ENCODE measurements around the gene CD8A. TPM values are rescaled to one million over a fixed set of nuclear protein-coding genes. Genes with fewer than 3 reads are reported as not detected.

CD8A gene
- polyA plus RNA-seq, 1 experiment, result not detected

DNA sequence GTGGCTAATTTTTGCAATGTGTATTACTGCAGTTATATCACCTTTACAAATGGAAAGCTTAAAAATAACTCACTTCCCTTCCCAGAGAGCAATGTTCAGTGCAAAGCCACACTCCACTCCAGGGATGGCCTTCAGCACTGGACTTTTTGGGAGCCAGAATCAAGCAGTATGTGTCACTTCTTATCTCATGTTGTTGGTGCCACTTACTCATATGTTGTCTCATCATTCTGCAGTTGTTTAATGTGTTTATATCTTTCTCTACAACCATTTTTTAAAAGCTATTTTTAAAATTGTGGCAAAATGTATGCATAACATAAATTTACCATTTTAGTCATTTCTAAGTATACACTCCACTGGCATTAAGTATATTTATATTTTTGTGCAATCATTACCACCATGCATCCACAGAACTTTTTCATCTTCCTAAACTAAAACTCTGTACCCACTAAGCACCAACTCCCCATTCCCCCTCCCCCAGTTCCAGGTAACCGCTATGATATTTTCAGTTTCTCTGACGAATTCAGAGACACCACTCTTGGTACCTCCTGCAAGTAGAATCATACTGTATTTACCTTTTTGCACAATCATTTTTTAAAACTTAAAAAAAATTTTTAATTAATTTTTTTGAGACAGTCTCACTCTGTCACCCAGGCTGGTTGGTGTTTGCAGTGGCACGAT, 32.1 kb upstream of the CD8A start:
- peaks cover 3% of the 10 kb centered on the region for H3K27me3 ChIP-seq (ENCODE audit: control insufficient read depth, insufficient read depth, low read length)
- H3K36me3 ChIP-seq (ENCODE audit: control insufficient read depth, insufficient read depth, low read length), result no peaks in the 10 kb centered on the region
- CTCF ChIA-PET, result no interaction called here
- H3K4me3 ChIP-seq (ENCODE audit: low read depth, low read length), result no peak overlapping the region
- POLR2A ChIA-PET, result no interaction called here
- DNase-seq (ENCODE audit: low read depth), result no peak
- TF ChIP-seq, protein P1, sequence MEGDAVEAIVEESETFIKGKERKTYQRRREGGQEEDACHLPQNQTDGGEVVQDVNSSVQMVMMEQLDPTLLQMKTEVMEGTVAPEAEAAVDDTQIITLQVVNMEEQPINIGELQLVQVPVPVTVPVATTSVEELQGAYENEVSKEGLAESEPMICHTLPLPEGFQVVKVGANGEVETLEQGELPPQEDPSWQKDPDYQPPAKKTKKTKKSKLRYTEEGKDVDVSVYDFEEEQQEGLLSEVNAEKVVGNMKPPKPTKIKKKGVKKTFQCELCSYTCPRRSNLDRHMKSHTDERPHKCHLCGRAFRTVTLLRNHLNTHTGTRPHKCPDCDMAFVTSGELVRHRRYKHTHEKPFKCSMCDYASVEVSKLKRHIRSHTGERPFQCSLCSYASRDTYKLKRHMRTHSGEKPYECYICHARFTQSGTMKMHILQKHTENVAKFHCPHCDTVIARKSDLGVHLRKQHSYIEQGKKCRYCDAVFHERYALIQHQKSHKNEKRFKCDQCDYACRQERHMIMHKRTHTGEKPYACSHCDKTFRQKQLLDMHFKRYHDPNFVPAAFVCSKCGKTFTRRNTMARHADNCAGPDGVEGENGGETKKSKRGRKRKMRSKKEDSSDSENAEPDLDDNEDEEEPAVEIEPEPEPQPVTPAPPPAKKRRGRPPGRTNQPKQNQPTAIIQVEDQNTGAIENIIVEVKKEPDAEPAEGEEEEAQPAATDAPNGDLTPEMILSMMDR (IDR thresholded peaks at IDR 0.05; ENCODE audit: insufficient read depth, low read depth, low read length), result no peak

DNA sequence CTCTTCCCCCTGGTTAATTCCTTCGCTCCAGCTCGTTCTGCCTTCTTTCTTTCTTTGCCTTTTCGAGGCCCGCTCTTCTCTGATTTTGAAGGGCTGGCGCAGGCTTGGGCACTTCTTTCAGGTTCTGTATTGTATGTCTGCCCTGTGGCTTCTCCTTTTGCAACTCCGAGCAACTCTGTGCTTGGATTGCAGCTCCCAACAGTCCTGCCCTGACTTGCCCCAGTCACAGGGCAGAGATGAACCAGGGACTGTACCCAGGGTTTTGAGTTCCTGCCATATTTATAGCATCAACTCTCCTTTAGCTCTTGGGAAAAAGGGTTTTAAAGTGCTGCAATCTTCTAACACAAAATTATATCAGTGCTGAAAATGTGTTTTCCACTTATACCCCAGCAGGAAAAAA, 31.1 kb upstream of the CD8A start:
- POLR2A ChIA-PET, result no interaction called here
- DNase-seq (ENCODE audit: low read depth), result no peak
- no peak overlapping the region for H3K4me3 ChIP-seq (ENCODE audit: low read depth, low read length)
- TF ChIP-seq, protein P1 (IDR thresholded peaks at IDR 0.05; ENCODE audit: insufficient read depth, low read depth, low read length), result no peak
- H3K27me3 ChIP-seq (ENCODE audit: control insufficient read depth, insufficient read depth, low read length), result peaks cover 3% of the 10 kb centered on the region
- no peaks in the 10 kb centered on the region for H3K36me3 ChIP-seq (ENCODE audit: control insufficient read depth, insufficient read depth, low read length)
- CTCF ChIA-PET, result no interaction called here

DNA sequence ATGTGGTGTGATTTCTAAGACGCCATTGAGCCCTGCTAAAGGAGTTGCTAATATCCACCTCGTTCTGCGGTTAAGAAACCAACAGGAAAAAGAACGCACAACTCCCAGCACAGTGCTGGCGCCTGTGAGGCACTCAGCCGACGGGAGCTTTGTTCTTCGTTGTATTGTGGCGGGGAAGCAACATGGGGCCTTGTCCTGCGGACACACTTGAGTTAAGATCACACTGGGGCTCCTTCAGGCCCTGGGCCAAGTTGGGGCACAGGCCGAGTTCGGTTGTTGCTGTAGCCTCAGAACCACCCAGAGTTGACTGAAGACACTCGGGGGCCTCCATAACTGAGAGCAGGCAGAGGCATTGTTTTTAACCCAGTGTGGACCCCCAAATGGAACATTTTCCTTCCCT, 30.6 kb upstream of the CD8A start:
- DNase-seq (ENCODE audit: low read depth), result no peak
- POLR2A ChIA-PET, result no interaction called here
- TF ChIP-seq, protein P1 (IDR thresholded peaks at IDR 0.05; ENCODE audit: insufficient read depth, low read depth, low read length), result no peak
- CTCF ChIA-PET, result interaction anchor here (2.8 kb wide), 1 partner anchor 13 kb away, joined by 11 read pairs; no protein-coding TSS in a partner anchor
- Histone ChIP-seq H3K27me3 (ENCODE audit: control insufficient read depth, insufficient read depth, low read length) (peaks cover 3% of the 10 kb centered on the region), H3K36me3 (ENCODE audit: control insufficient read depth, insufficient read depth, low read length) (no peaks in the 10 kb centered on the region), H3K4me3 (ENCODE audit: low read depth, low read length) (no peak overlapping the region)

DNA sequence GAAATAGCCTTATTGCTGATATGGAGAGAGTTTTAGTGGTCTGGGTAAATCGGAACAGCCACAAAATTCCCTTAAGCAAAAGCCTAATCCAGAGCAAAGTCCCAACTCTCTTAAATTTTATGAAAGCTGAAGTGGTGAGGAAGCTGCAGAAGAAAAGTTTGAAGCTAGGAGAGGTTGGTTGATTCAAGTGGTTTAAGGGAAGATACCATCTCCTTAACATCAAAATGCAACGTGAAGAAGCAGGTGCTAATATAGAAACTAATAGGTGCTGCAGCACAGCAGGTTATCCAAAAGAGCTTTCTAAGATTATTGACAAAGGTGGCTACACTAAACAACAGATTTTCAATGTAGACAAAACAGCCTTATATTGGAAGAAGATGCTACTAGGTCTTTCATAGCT, 28.2 kb upstream of the CD8A start:
- Histone ChIP-seq H3K4me3 (ENCODE audit: low read depth, low read length) (no peak overlapping the region), H3K27me3 (ENCODE audit: control insufficient read depth, insufficient read depth, low read length) (no peaks in the 10 kb centered on the region; the same call in 1 of the 2 replicates), H3K36me3 (ENCODE audit: control insufficient read depth, insufficient read depth, low read length) (no peaks in the 10 kb centered on the region)
- CTCF ChIA-PET, result interaction anchor here (2.8 kb wide), 1 partner anchor 11 kb away, joined by 11 read pairs; no protein-coding TSS in a partner anchor
- POLR2A ChIA-PET, result no interaction called here
- no peak for DNase-seq (ENCODE audit: low read depth)
- TF ChIP-seq, protein P1 (IDR thresholded peaks at IDR 0.05; ENCODE audit: insufficient read depth, low read depth, low read length), result no peak

DNA sequence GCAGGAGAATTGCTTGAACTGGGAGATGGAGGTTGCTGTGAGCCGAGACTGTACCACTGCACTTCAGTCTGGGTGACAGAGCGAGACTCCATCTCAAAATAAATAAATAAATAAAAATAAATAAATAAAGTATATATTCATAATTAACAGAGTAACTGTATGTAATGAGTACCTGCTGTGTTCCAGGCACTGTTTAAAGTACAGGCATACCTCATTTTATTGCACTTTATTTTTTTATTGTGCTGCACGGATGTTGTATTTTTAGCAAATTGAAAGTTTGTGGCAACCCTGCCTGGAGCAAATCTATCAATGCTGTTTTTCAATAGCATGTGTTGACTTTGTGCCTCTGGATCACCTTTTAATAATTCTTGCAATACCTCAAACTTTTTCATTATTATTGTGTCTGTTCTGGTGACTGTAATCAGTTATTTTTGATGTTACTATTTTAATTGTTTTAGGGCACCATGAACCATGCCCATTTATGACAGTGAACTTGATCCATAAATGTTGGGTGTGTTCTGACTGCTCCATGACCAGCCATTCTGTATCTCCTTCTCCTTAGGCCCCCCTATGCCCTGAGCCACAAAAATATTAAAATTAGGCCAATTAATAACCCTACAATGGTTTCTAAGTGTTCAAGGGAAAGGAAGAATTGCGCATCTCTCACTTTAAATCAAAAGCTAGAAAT, 27.5 kb upstream of the CD8A start:
- H3K36me3 ChIP-seq (ENCODE audit: control insufficient read depth, insufficient read depth, low read length), result no peaks in the 10 kb centered on the region
- DNase-seq (ENCODE audit: low read depth), result no peak
- ChIA-PET POLR2A (no interaction called here), CTCF (interaction anchor here (2.8 kb wide), 1 partner anchor 10 kb away, joined by 11 read pairs; no protein-coding TSS in a partner anchor)
- no peak overlapping the region for H3K4me3 ChIP-seq (ENCODE audit: low read depth, low read length)
- no peaks in the 10 kb centered on the region; the same call in 1 of the 2 replicates for H3K27me3 ChIP-seq (ENCODE audit: control insufficient read depth, insufficient read depth, low read length)
- TF ChIP-seq, protein P1 (IDR thresholded peaks at IDR 0.05; ENCODE audit: insufficient read depth, low read depth, low read length), result no peak

Data from BJ (cell line).